HPDE6-E6E7 (cell line): Measurements from ENCODE around the gene BPIFA1.

Experiments
- DNase-seq: peaks from one replicate; pipeline ENCODE4 v3.0.0; 2011; ENCODE audit warnings: missing footprints; ENCODE audit errors: extremely low spot score

BPIFA1 gene

GRCh38 chr20:33235696-33236095 is at the start of gene BPIFA1:
Gene BPIFA1, plus strand, starts transcription at chr20:33235996. Its CDS starts 1,716 bp downstream, at chr20:33237712.
- DNase-seq = no peak

- no peak for DNase-seq
Observed at GRCh38 chr20:33187491-33187890, 48.3 kb upstream of the BPIFA1 start.

GRCh38 chr20:33188421-33188820 is 47.4 kb upstream of the BPIFA1 start:
- no peak for DNase-seq

DNA sequence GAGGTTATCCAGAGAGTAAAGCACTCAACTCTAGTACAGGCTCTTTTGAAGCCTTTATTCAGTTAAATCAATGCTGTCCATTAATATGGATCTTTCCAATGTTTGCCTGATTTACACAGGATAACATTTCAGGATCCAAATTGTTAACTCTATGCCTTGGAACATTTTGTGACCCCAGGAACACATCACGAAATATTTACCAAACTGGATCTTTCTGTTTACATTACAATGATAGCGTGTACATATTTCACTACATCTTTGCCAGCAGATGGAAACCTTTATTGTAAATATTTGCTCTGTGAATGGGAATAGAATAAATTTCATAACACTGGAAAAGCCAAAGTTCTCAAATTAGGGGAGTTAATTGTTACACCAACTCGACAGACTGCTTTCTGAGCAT is 44.3 kb upstream of the BPIFA1 start:
- no peak for DNase-seq

GRCh38 chr20:33191955-33192354 is 43.8 kb upstream of the BPIFA1 start:
- no peak for DNase-seq

DNA sequence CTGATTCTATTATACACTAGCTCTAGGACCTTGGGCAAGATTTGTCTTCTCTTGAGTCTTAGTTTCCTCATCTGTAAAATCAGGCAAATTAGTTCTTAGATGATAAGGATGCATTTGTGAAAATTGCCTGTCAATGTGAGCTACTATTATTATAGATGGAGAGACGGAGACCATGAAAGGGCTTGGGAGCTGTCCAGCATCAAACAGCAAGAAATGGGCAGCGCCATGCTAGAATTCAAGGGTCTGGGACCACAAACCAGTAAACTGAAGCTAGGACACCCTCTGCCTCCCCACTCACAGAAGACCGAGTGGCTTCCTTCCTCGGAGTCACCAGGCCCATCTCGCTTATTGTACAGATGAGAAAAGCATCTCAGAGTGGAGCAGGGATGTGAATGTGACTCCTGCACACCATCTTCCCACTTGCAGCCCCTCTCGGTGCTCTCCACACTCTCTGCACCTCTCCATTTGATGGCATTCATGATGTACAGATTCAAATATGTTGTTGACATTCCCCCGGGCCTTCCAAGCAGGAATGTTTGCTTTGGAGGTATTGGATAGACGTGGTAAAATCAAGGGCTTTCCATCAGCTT is 42.8 kb upstream of the BPIFA1 start:
- DNase-seq = no peak

- no peak for DNase-seq
Observed at GRCh38 chr20:33199026-33199425, 36.8 kb upstream of the BPIFA1 start.

DNA sequence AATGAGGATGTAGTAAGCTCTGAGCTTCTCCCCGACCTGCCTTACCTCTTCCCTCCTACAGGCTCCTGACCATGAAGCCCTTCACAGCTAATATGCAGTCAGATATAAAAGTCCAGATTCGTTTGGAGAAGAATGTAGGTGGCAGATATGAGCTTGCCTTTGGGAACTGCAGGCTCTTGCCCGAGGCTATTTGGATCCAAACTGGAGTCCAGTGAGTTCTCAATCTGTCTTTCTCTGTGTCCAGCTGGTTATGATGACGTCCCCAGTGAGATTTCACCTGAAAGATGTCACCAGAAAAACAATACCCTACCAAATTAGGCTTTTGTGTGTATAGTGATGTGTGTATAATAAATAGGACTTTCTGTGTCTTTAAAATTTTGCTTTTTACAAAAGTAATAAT is 33.3 kb upstream of the BPIFA1 start:
- DNase-seq = no peak

- DNase-seq = no peak
Observed at GRCh38 chr20:33203444-33203843, 32.4 kb upstream of the BPIFA1 start.

DNA sequence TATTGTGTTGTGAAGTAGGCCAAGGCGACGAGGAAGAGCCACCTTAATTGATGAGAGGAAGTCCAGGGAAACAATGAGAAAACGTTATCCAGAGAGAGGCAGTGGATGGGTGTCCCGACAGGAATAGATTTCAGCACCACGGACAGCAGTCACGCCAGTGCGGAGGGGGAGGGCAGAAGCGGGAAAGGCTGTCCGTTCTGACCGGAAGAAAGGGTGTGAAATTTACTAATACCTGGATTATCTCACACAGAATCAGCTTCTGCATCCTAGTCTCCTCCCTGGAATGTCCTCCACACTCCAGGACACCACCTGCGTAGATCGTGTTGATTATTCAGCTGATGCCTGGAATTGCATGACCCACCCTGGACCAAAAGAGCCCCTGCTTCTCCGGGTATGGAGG is 26.0 kb upstream of the BPIFA1 start:
- DNase-seq = peak; percentile 92

- DNase-seq = no peak
Observed at GRCh38 chr20:33210371-33210770, 25.4 kb upstream of the BPIFA1 start.

DNA sequence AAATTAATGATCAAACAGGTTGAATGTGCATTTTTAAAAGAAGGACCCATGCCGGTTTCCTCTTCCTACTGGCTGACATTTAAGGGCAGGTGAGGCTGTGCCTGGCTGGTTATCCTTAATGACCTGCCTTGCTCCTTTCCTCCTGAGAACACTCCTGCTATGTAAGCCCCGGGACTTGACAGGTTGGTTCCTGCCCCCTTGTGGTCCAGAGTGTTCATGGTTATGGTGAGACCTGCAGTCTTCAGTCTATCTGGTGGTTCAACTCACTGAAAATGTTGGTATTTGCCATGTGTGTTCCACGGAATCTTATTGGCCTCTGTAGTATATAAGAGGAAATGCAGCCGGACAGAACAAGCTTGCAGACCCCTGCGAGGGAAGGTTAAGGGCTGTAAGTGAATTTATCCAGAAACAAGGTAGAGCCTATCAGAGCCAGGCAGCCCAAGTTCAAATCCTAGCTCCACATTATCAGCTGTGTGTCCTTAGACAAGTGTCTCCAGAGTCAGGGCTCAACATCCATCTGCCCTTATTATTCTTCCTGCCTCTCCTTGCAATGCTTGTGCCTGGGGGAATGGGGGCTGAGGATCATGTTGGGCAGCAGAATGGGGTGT is 23.9 kb upstream of the BPIFA1 start:
- DNase-seq = peak; percentile 88

GRCh38 chr20:33217052-33217451 is 18.7 kb upstream of the BPIFA1 start, which contains the start of gene BPIFA3:
Gene BPIFA3, plus strand, starts transcription at chr20:33217352. Its CDS starts 185 bp downstream, at chr20:33217537.
- no peak for DNase-seq

- DNase-seq = no peak
Observed at GRCh38 chr20:33224399-33224798, 11.4 kb upstream of the BPIFA1 start.

GRCh38 chr20:33229843-33230242 is 6.0 kb upstream of the BPIFA1 start:
- DNase-seq = no peak

GRCh38 chr20:33231237-33231636 is 4.6 kb upstream of the BPIFA1 start:
- DNase-seq = no peak

- DNase-seq = no peak
Observed at GRCh38 chr20:33232486-33233072, 3.2 kb upstream of the BPIFA1 start.

DNA sequence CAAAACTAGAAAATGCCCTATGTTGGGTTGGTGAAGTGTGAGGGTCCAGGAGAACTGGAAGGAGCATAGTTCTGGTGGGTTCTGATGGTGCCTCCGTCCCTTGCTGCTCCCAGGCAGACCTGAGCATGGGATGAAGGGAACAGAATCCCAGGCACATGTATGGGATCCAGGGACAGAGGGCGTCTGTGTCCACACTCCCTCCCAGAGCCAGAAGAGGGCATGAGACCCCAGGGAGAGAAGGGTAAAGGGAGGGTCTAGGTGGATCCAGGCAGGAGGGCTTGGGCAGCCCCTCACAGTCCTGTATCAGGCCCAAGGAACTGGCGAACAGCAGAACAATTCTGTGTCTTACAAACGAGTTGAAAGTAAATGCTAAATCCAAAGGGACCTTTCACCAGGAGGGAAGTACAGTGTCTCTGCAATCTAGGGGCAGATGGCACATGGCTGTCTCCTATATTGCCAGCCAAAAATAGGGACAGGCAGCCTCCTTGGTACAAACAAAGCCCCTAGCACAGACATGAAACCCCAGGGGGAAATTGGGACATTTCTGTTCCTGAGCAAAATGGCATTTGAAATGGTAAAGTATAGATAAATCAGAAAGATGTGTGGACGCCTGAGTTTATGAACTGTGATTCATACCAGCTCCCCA is 2.5 kb upstream of the BPIFA1 start:
- no peak for DNase-seq

GRCh38 chr20:33234050-33234449 is 1.7 kb upstream of the BPIFA1 start:
- DNase-seq = no peak

- no peak for DNase-seq
Observed at GRCh38 chr20:33236351-33236750, 555 bp downstream of the BPIFA1 start.

DNA sequence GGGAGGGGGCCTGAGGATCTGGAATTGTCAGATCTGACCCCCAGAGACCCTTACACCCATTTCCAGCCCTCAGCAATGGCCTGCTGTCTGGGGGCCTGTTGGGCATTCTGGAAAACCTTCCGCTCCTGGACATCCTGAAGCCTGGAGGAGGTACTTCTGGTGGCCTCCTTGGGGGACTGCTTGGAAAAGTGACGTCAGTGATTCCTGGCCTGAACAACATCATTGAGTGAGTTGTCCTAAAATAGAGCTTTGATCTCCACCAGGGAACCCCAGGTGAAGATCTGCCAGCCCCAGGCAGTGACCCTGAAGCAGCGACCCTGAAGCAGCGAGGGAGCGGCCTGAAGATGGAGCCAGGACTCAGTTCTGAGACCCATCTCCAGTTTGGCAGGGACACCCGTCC is 2.2 kb downstream of the BPIFA1 start:
- DNase-seq = no peak

- no peak for DNase-seq
Observed at GRCh38 chr20:33239418-33239817, 3.6 kb downstream of the BPIFA1 start.
